GM21515 (cell line): ENCODE results near the gene MYO6.
"Not testable (repeated sequence)": the region's sequence is repeated elsewhere in the genome, so short reads cannot be mapped to it uniquely, and the experiment has no call there.

Experiments
- ATAC-seq: cut with Tn5 transposase; IDR thresholded peaks from one replicate; pipeline ENCODE4 v1.9.1; 2021; ENCODE audit not compliant: unreplicated experiment

Gene MYO6

GRCh38 chr6:75880305-75880704 lies 131.3 kb downstream of the MYO6 start:
- ATAC-seq: no peak

- ATAC-seq: no peak
These were observed 133.7 kb downstream of the MYO6 start for GRCh38 chr6:75882734-75883133.

GRCh38 chr6:75884822-75885221 lies 135.8 kb downstream of the MYO6 start:
- ATAC-seq: no peak

GRCh38 chr6:75892384-75892783 lies 143.3 kb downstream of the MYO6 start:
- no peak for ATAC-seq

- ATAC-seq: peak; percentile 82
These were observed 144.2 kb downstream of the MYO6 start for GRCh38 chr6:75893058-75893775.

GRCh38 chr6:75893776-75894152 lies 144.7 kb downstream of the MYO6 start:
- no peak for ATAC-seq

GRCh38 chr6:75896526-75896925 lies 147.5 kb downstream of the MYO6 start:
- no peak for ATAC-seq

- ATAC-seq: not testable (repeated sequence)
These were observed 151.2 kb downstream of the MYO6 start for GRCh38 chr6:75900216-75900615.

- ATAC-seq: not testable (repeated sequence)
These were observed 156.1 kb downstream of the MYO6 start for GRCh38 chr6:75905129-75905528.

GRCh38 chr6:75906871-75907270 lies 157.8 kb downstream of the MYO6 start:
- no peak for ATAC-seq

- no peak for ATAC-seq
These were observed 158.4 kb downstream of the MYO6 start for GRCh38 chr6:75907444-75907843.

GRCh38 chr6:75913040-75913439 lies 164.0 kb downstream of the MYO6 start:
- ATAC-seq: no peak

- no peak for ATAC-seq
These were observed 173.2 kb downstream of the MYO6 start for GRCh38 chr6:75922226-75922625.

GRCh38 chr6:75926293-75927168 lies 177.5 kb downstream of the MYO6 start:
- peak; percentile 68 for ATAC-seq

- no peak for ATAC-seq
These were observed 182.1 kb downstream of the MYO6 start for GRCh38 chr6:75931011-75931680.

GRCh38 chr6:75932067-75932466 lies 183.0 kb downstream of the MYO6 start:
- no peak for ATAC-seq

- no peak for ATAC-seq
These were observed 184.4 kb downstream of the MYO6 start for GRCh38 chr6:75933387-75933975.

- ATAC-seq: peak; percentile 82
These were observed 185.8 kb downstream of the MYO6 start for GRCh38 chr6:75934643-75935472.

GRCh38 chr6:75935473-75935793 lies 186.4 kb downstream of the MYO6 start:
- ATAC-seq: no peak

GRCh38 chr6:75936682-75937081 lies 187.6 kb downstream of the MYO6 start:
- ATAC-seq: no peak

- no peak for ATAC-seq
These were observed 188.8 kb downstream of the MYO6 start for GRCh38 chr6:75937846-75938245.
